HepG2 (cell line): ENCODE results near the gene NSMCE4A. TPM values are rescaled to one million over a fixed set of nuclear protein-coding genes. Genes with fewer than 3 reads are reported as not detected.
A peak's percentile ranks its signal among the peaks of the same experiment; 100 is the strongest.

Source experiments
- ARNTL ChIP-seq: sonication (generic); formaldehyde crosslinking; IDR thresholded peaks from 2 replicates; pipeline ENCODE4 v1.4.0; 2020; ENCODE audit warnings: mild to moderate bottlenecking, missing genetic modification reagents
- ATF3 ChIP-seq: sonication (generic); formaldehyde crosslinking; IDR thresholded peaks from 2 replicates; pipeline ENCODE4 v1.4.0; 2020; ENCODE audit warnings: missing genetic modification reagents
- CREB3 ChIP-seq: sonication (generic); formaldehyde crosslinking; IDR thresholded peaks from 2 replicates; pipeline ENCODE4 v1.5.0; 2020; ENCODE audit warnings: missing genetic modification reagents
- DNMT3B ChIP-seq: conservative IDR thresholded peaks from 2 replicates; pipeline ENCODE4 v1.6.1; 2016; ENCODE audit warnings: missing biosample characterization, control low read depth
- FOXA1 ChIP-seq, 2 experiments: fragments of 450-650 bp in 1 of 2; sonication (generic) in 1 of 2; formaldehyde crosslinking in 1 of 2; IDR thresholded peaks; 2 replicates each; pipeline versions ENCODE4 v1.4.0 to v1.6.1; 2016 to 2020; ENCODE audit warnings: missing genetic modification reagents in 1 of 2
- FOXA3 ChIP-seq: IDR thresholded peaks from 2 replicates; pipeline ENCODE4 v1.6.1; 2016; ENCODE audit warnings: missing genetic modification reagents, missing compliant biosample characterization
- FOXM1 ChIP-seq: sonication (generic); formaldehyde crosslinking; IDR thresholded peaks from 2 replicates; pipeline ENCODE4 v1.5.0; 2020; ENCODE audit warnings: missing genetic modification reagents
- HDAC1 ChIP-seq: sonication (generic); formaldehyde crosslinking; IDR thresholded peaks from 2 replicates; pipeline ENCODE4 v1.5.1; 2020; ENCODE audit warnings: mild to moderate bottlenecking, missing genetic modification reagents
- HNRNPL ChIP-seq: fragments of 200-400 bp; formaldehyde crosslinking; IDR thresholded peaks from 2 replicates; pipeline ENCODE4 v1.6.1; 2017; ENCODE audit warnings: mild to moderate bottlenecking, low read depth, low read length
- IKZF5 ChIP-seq: IDR thresholded peaks from 2 replicates; pipeline ENCODE4 v1.6.1; 2018; ENCODE audit warnings: missing genetic modification reagents, mild to moderate bottlenecking, missing compliant biosample characterization
- NFKB2 ChIP-seq: sonication (generic); formaldehyde crosslinking; IDR thresholded peaks from 2 replicates; pipeline ENCODE4 v1.4.0; 2020; ENCODE audit warnings: missing genetic modification reagents, borderline replicate concordance
- NKX3-1 ChIP-seq: sonication (generic); formaldehyde crosslinking; IDR thresholded peaks from 2 replicates; pipeline ENCODE4 v1.5.0; 2020; ENCODE audit warnings: missing genetic modification reagents
- PHF8 ChIP-seq: sonication (generic); formaldehyde crosslinking; IDR thresholded peaks from 2 replicates; pipeline ENCODE4 v1.5.0; 2020; ENCODE audit warnings: missing genetic modification reagents
- POGZ ChIP-seq: sonication (generic); formaldehyde crosslinking; IDR thresholded peaks from 2 replicates; pipeline ENCODE4 v1.4.0; 2020; ENCODE audit warnings: mild to moderate bottlenecking, missing genetic modification reagents
- POLR2AphosphoS2 ChIP-seq: IDR thresholded peaks from 2 replicates; pipeline ENCODE4 v1.6.1; 2011; ENCODE audit warnings: low read depth, low read length, improper control_type of control experiment
- RNF219 ChIP-seq: sonication (generic); formaldehyde crosslinking; IDR thresholded peaks from 2 replicates; pipeline ENCODE4 v1.5.0; 2020; ENCODE audit warnings: mild to moderate bottlenecking, missing genetic modification reagents
- SNAPC5 ChIP-seq: sonication (generic); formaldehyde crosslinking; IDR thresholded peaks from 2 replicates; pipeline ENCODE4 v1.8.1; 2023; ENCODE audit warnings: mild to moderate bottlenecking, missing genetic modification reagents, borderline replicate concordance
- SP140L ChIP-seq: sonication (generic); formaldehyde crosslinking; IDR thresholded peaks from 2 replicates; pipeline ENCODE4 v1.4.0; 2020; ENCODE audit warnings: missing genetic modification reagents, borderline replicate concordance
- ZFP90 ChIP-seq: sonication (generic); formaldehyde crosslinking; IDR thresholded peaks from 2 replicates; pipeline ENCODE4 v1.8.0; 2022; ENCODE audit warnings: missing genetic modification reagents, mild to moderate bottlenecking, inconsistent platforms, borderline replicate concordance
- ZFX ChIP-seq: sonication (generic); formaldehyde crosslinking; IDR thresholded peaks from 2 replicates; pipeline ENCODE4 v1.4.0; 2020; ENCODE audit warnings: mild to moderate bottlenecking, low read depth, missing genetic modification reagents, moderate library complexity
- ZKSCAN1 ChIP-seq: fragments of 150-350 bp; IDR thresholded peaks from 2 replicates; pipeline ENCODE4 v1.6.1; 2014; ENCODE audit warnings: low read length
- ZNF232 ChIP-seq: sonication (generic); formaldehyde crosslinking; IDR thresholded peaks from 2 replicates; pipeline ENCODE4 v1.4.0; 2020; ENCODE audit warnings: missing genetic modification reagents, borderline replicate concordance
- ZNF326 ChIP-seq: sonication (generic); formaldehyde crosslinking; IDR thresholded peaks from 2 replicates; pipeline ENCODE4 v1.4.0; 2020; ENCODE audit warnings: missing genetic modification reagents, borderline replicate concordance
- ZNF350 ChIP-seq: sonication (generic); formaldehyde crosslinking; IDR thresholded peaks from 2 replicates; pipeline ENCODE4 v1.4.0; 2020; ENCODE audit warnings: mild to moderate bottlenecking, low read depth, missing genetic modification reagents, borderline replicate concordance
- ZNF556 ChIP-seq: sonication (generic); formaldehyde crosslinking; IDR thresholded peaks from 2 replicates; pipeline ENCODE4 v1.4.0; 2020; ENCODE audit warnings: mild to moderate bottlenecking, missing genetic modification reagents, borderline replicate concordance
- ZNF878 ChIP-seq: sonication (generic); formaldehyde crosslinking; IDR thresholded peaks from 2 replicates; pipeline ENCODE4 v1.8.1; 2023; ENCODE audit warnings: mild to moderate bottlenecking, missing genetic modification reagents, moderate library complexity
- ZSCAN21 ChIP-seq: sonication (generic); formaldehyde crosslinking; IDR thresholded peaks from 2 replicates; pipeline ENCODE4 v1.8.0; 2022; ENCODE audit warnings: mild to moderate bottlenecking, missing genetic modification reagents, moderate library complexity, borderline replicate concordance
- polyA plus RNA-seq, 8 experiments: library from polyadenylated mRNA; depleted of rRNA in 3 of 8; stranded (reverse) in 7 of 8; unstranded in 1 of 8; fragments of >200 nt; fragmentation: Illumina TruSeq in 4 of 8; extraction: Trizol in 4 of 8; gene quantifications; 2 replicates each; pipeline versions ENCODE4 v1.2.1 to v1.2.3, GENCODE V29; 2011 to 2016; ENCODE audit warnings: low read depth in 4 of 8, missing spikeins in 1 of 8, mixed read lengths in 1 of 8; ENCODE audit not compliant: insufficient read depth in 1 of 8
- total RNA-seq, 5 experiments: library from RNA; depleted of rRNA; stranded (reverse); fragments of >200 nt; fragmentation: Illumina TruSeq; extraction: Trizol; gene quantifications; 2 replicates each; pipeline ENCODE4 v1.2.3, GENCODE V29; 2016; ENCODE audit warnings: low read depth in 1 of 5

NSMCE4A gene
- total and polyA plus RNA-seq, 2 of the 13 experiments (the other 11 are each of a cell fraction or from before 2014, with no cell fraction given) = 61.1 to 91.6 TPM

GRCh38 chr10:122013311-122013780 is 38.3 kb upstream of the NSMCE4A start (continued):
- TF ChIP-seq IKZF5 (CRISPR knock-in tag) (peak; percentile 31; the same call in 1 of the 2 replicates), ZKSCAN1 (no peak), ZNF326 (CRISPR knock-in tag) (no peak), ZFX (CRISPR knock-in tag) (peak; percentile 38; the same call in 1 of the 2 replicates), NFKB2 (CRISPR knock-in tag) (0 out of 2 replicates have a peak, but pooled peaks have one; percentile 24), FOXA1 (IDR thresholded peaks at IDR 0.05) (no peak), FOXA1 (CRISPR knock-in tag; IDR thresholded peaks at IDR 0.05) (0 out of 2 replicates have a peak, but pooled peaks have one; percentile 59), ARNTL (CRISPR knock-in tag) (no peak), SP140L (CRISPR knock-in tag) (no peak), DNMT3B (no peak), HDAC1 (CRISPR knock-in tag) (peak; percentile 50), RNF219 (CRISPR knock-in tag) (no peak), ZNF232 (CRISPR knock-in tag) (peak; percentile 65; the same call in 1 of the 2 replicates), ZSCAN21 (CRISPR knock-in tag) (no peak), ZNF350 (CRISPR knock-in tag) (peak; percentile 24; the same call in 1 of the 2 replicates), CREB3 (CRISPR knock-in tag) (no peak), ZNF878 (no peak), ATF3 (no peak), ZNF556 (peak; percentile 63; the same call in 1 of the 2 replicates), POGZ (CRISPR knock-in tag) (peak; percentile 42; the same call in 1 of the 2 replicates), PHF8 (CRISPR knock-in tag) (peak; percentile 23; the same call in 1 of the 2 replicates), SNAPC5 (CRISPR knock-in tag) (no peak), FOXM1 (no peak), POLR2AphosphoS2 (no peak), HNRNPL (no peak), FOXA3 (CRISPR knock-in tag) (0 out of 2 replicates have a peak, but pooled peaks have one; percentile 34), ZFP90 (CRISPR knock-in tag) (0 out of 2 replicates have a peak, but pooled peaks have one; percentile 40), NKX3-1 (CRISPR knock-in tag) (0 out of 2 replicates have a peak, but pooled peaks have one; percentile 50)
